Measurements from ENCODE around the gene TRIM24.

- no peak for TF ChIP-seq POLR2A (IDR thresholded peaks at IDR 0.05; ENCODE audit: low read depth, low read length)
- no peak for TF ChIP-seq POU2F2 (IDR thresholded peaks at IDR 0.05; ENCODE audit: low read depth, low read length)
- TF ChIP-seq PAX5 (IDR thresholded peaks at IDR 0.05; ENCODE audit: insufficient read depth, low read length, severe bottlenecking), result no peak
- TF ChIP-seq POLR2AphosphoS5 (IDR thresholded peaks at IDR 0.05; ENCODE audit: low read depth, low read length), result no peak
- TF ChIP-seq TAF1 (IDR thresholded peaks at IDR 0.05; ENCODE audit: low read depth, low read length), result no peak
- no peak for TF ChIP-seq SPI1 (IDR thresholded peaks at IDR 0.05; ENCODE audit: low read depth, low read length)
Observed at GRCh38 chr7:138590154-138590553, 130.1 kb downstream of the TRIM24 start.
